Sigmoid colon (tissue), 7 donors: ENCODE measurements around the gene SLC25A39. TPM values are rescaled to one million over a fixed set of nuclear protein-coding genes. Genes with fewer than 3 reads are reported as not detected.

ENCODE experiments used
- DNase-seq: peaks from one replicate; pipeline ENCODE4 v3.0.0-alpha.2; 2019
- H3K27ac ChIP-seq, 4 donors: fragments of 200-600 bp; sonication (generic); one replicate each; pipeline ENCODE4 v1.5.1; 2016 to 2019; ENCODE audit warnings: mild to moderate bottlenecking in 1 of 4
- H3K27me3 ChIP-seq, 3 donors: fragments of 200-600 bp; sonication (generic); one replicate each; pipeline ENCODE4 v1.5.1; 2019; ENCODE audit warnings: mild to moderate bottlenecking in 1 of 3
- H3K36me3 ChIP-seq, 4 donors: fragments of 200-600 bp; sonication (generic); one replicate each; pipeline ENCODE4 v1.5.1; 2016 to 2019
- H3K4me1 ChIP-seq, 4 donors: fragments of 200-600 bp; sonication (generic); one replicate each; pipeline ENCODE4 v1.5.1; 2017 to 2019
- H3K4me3 ChIP-seq, 4 donors: fragments of 200-600 bp; sonication (generic); one replicate each; pipeline ENCODE4 v1.5.1; 2017 to 2019; ENCODE audit warnings: mild to moderate bottlenecking in 2 of 4, moderate library complexity in 1 of 4
- H3K9me3 ChIP-seq, 4 donors: fragments of 200-600 bp in 3 of 4; sonication (generic) in 3 of 4; one replicate each; pipeline versions ENCODE4 v1.5.1 to v1.6.1; 2013 to 2019
- EP300 ChIP-seq, 4 donors: sonication (generic); formaldehyde crosslinking; IDR thresholded peaks; one replicate each; pipeline ENCODE4 v1.6.1; 2017; ENCODE audit warnings: antibody characterized with exemption in 4 of 4
- POLR2A ChIP-seq, 2 donors: fragments of 450-650 bp; IDR thresholded peaks; one replicate each; pipeline ENCODE4 v1.6.1; 2016; ENCODE audit warnings: antibody characterized with exemption in 2 of 2, mild to moderate bottlenecking in 2 of 2, moderate library complexity in 2 of 2
- POLR2AphosphoS5 ChIP-seq, 4 donors: sonication (generic); formaldehyde crosslinking; IDR thresholded peaks; one replicate each; pipeline ENCODE4 v1.6.1; 2017; ENCODE audit warnings: antibody characterized with exemption in 4 of 4
- WGBS, 2 donors: extraction: QIAGEN DNeasy Blood & Tissue Kit; methylation state at CpG; one replicate each; pipeline ENCODE4 v1.1.7; 2013; 5-methylcytosine and 5-hydroxymethylcytosine counted together
- intact Hi-C: fragments of 100-400 bp; cut with DNase I; formaldehyde crosslinking; loops from one replicate; pipeline ENCODE4 v1.15.1; 2023
- polyA plus RNA-seq, 3 donors: library from polyadenylated mRNA; stranded (reverse); fragments of 200-250 nt; gene quantifications; one replicate each; pipeline ENCODE4 v1.2.3, GENCODE V29; 2013
- total RNA-seq, 4 donors: library from RNA; depleted of rRNA; stranded (reverse); fragments of >200 nt; gene quantifications; one replicate each; pipeline ENCODE4 v1.1.0, GENCODE V29; 2016
- TF ChIP-seq, protein P1 (sequence below), 4 experiments: fragments of 450-650 bp in 3 of 4; fragments of 200-600 bp in 1 of 4; IDR thresholded peaks; one replicate each; pipeline ENCODE4 v1.5.1; 2016 to 2019; ENCODE audit warnings: antibody characterized with exemption in 4 of 4, mild to moderate bottlenecking in 3 of 4, moderate library complexity in 2 of 4
- donor health status: healthy with polysubstance abuse.
- donor health status: Bipolar disorder and iron deficiency.
- donor health status: healthy.

Gene SLC25A39
- total and polyA plus RNA-seq, 7 donors = 39.0 to 163 (median 51.8) TPM

DNA sequence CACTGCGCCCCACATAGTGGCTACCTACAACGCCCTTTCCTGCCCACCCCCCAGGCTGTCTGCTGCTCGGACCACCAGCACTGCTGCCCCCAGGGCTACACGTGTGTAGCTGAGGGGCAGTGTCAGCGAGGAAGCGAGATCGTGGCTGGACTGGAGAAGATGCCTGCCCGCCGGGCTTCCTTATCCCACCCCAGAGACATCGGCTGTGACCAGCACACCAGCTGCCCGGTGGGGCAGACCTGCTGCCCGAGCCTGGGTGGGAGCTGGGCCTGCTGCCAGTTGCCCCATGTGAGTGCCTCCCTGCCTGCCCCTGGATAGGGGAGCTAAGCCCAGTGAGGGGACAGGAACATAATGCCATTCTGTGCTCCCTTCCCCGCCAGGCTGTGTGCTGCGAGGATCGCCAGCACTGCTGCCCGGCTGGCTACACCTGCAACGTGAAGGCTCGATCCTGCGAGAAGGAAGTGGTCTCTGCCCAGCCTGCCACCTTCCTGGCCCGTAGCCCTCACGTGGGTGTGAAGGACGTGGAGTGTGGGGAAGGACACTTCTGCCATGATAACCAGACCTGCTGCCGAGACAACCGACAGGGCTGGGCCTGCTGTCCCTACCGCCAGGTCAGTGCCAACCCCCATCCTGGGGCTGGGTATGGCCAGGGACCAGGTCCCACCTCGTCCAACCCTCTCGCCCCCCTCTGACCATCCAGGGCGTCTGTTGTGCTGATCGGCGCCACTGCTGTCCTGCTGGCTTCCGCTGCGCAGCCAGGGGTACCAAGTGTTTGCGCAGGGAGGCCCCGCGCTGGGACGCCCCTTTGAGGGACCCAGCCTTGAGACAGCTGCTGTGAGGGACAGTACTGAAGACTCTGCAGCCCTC, 27.6 kb upstream of the SLC25A39 start:
- 88 to 89% methylated on average over 36 of the region's 36 CpGs for WGBS, 2 donors
- H3K27me3 ChIP-seq = no peaks in the 10 kb centered on the region
- peaks cover 0 to 7% (median 6%) of the 10 kb centered on the region in 4 donors for H3K4me1 ChIP-seq
- no peak overlapping the region for H3K4me3 ChIP-seq
- no peak for DNase-seq
- H3K9me3 ChIP-seq = no peaks in the 10 kb centered on the region
- H3K27ac ChIP-seq = no peak overlapping the region
- intact Hi-C loops = no loop called here
- H3K36me3 ChIP-seq = peaks cover 0 to 43% (median 29%) of the 10 kb centered on the region in 4 donors
- TF ChIP-seq POLR2AphosphoS5 (IDR thresholded peaks at IDR 0.05) = no peak
- no peak for TF ChIP-seq EP300 (IDR thresholded peaks at IDR 0.05)

DNA sequence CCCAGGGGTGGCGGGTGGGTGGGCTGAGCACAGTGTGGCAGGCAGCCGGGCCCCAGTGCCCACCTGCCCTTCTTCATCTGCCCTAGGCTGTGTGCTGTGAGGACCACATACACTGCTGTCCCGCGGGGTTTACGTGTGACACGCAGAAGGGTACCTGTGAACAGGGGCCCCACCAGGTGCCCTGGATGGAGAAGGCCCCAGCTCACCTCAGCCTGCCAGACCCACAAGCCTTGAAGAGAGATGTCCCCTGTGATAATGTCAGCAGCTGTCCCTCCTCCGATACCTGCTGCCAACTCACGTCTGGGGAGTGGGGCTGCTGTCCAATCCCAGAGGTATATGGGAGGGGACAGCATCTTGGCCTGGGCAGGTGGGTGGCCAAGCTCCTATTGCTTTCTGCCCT, 26.8 kb upstream of the SLC25A39 start:
- TF ChIP-seq POLR2AphosphoS5 (IDR thresholded peaks at IDR 0.05) = no peak
- TF ChIP-seq POLR2A (IDR thresholded peaks at IDR 0.05) = no peak
- no peak for TF ChIP-seq EP300 (IDR thresholded peaks at IDR 0.05)
- TF ChIP-seq, protein P1, sequence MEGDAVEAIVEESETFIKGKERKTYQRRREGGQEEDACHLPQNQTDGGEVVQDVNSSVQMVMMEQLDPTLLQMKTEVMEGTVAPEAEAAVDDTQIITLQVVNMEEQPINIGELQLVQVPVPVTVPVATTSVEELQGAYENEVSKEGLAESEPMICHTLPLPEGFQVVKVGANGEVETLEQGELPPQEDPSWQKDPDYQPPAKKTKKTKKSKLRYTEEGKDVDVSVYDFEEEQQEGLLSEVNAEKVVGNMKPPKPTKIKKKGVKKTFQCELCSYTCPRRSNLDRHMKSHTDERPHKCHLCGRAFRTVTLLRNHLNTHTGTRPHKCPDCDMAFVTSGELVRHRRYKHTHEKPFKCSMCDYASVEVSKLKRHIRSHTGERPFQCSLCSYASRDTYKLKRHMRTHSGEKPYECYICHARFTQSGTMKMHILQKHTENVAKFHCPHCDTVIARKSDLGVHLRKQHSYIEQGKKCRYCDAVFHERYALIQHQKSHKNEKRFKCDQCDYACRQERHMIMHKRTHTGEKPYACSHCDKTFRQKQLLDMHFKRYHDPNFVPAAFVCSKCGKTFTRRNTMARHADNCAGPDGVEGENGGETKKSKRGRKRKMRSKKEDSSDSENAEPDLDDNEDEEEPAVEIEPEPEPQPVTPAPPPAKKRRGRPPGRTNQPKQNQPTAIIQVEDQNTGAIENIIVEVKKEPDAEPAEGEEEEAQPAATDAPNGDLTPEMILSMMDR (IDR thresholded peaks at IDR 0.05) = no peak
- no peaks in the 10 kb centered on the region for H3K9me3 ChIP-seq
- H3K36me3 ChIP-seq = peaks cover 0 to 43% (median 29%) of the 10 kb centered on the region in 4 donors
- no peak for DNase-seq
- intact Hi-C loops = no loop called here
- no peak overlapping the region for H3K4me3 ChIP-seq
- 91 to 93% methylated on average over 8 of the region's 8 CpGs for WGBS, 2 donors
- H3K27me3 ChIP-seq = no peaks in the 10 kb centered on the region
- H3K27ac ChIP-seq = no peak overlapping the region
- H3K4me1 ChIP-seq = peaks cover 0 to 7% (median 6%) of the 10 kb centered on the region in 4 donors

DNA sequence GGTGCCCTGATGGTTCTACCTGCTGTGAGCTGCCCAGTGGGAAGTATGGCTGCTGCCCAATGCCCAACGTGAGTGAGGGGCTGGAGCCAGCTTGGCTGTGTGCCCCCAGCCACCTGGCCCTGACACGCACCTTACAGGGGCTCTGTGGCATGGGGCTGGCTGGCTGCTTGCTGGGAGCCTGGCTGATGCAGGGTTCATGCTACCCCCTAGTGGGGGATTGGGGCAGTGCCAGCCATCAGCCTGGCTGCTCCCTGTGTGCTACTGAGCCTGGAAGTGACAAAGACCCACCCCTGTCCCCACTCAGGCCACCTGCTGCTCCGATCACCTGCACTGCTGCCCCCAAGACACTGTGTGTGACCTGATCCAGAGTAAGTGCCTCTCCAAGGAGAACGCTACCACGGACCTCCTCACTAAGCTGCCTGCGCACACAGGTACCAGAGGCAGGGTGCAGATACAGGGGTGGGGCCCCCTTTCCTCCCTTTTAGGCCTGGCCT, 26.2 kb upstream of the SLC25A39 start:
- Histone ChIP-seq H3K4me3 (no peak overlapping the region), H3K27ac (no peak overlapping the region), H3K9me3 (no peaks in the 10 kb centered on the region), H3K4me1 (peaks cover 0 to 14% (median 12%) of the 10 kb centered on the region in 4 donors), H3K27me3 (no peaks in the 10 kb centered on the region), H3K36me3 (peaks cover 0 to 43% (median 29%) of the 10 kb centered on the region in 4 donors)
- intact Hi-C loops = no loop called here
- TF ChIP-seq, protein P1 (IDR thresholded peaks at IDR 0.05) = peak; percentile 31 to 77 (median 46)
- TF ChIP-seq POLR2A (IDR thresholded peaks at IDR 0.05) = no peak
- 62 to 69% methylated on average over 6 of the region's 6 CpGs for WGBS, 2 donors
- DNase-seq = no peak

DNA sequence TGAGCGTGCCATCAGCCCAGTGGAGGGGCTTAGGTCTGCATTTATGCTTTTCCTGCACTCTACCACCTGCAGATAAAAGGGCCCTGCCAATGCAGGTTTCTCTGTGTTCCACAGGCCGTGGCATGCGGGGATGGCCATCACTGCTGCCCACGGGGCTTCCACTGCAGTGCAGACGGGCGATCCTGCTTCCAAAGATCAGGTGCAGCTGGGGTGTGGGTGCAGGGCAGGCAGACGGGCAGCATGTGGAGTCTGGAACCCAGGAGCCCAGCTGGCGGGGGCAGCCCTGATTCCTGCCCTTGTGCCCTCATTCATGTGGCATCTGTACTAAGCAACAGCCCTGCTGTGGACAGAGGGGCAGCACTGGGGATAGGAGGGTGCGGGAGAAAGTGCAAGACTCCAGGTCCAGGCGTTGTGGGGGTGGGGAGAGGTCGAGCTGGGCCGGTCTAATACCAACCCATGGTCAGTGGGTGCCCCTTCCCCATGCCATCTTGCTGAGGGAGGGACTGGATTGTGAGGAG, 25.0 kb upstream of the SLC25A39 start:
- 91% methylated on average over 12 of the region's 12 CpGs for WGBS, 2 donors
- TF ChIP-seq POLR2AphosphoS5 (IDR thresholded peaks at IDR 0.05) = no peak
- TF ChIP-seq, protein P1 (IDR thresholded peaks at IDR 0.05) = no peak
- TF ChIP-seq POLR2A (IDR thresholded peaks at IDR 0.05) = no peak
- TF ChIP-seq EP300 (IDR thresholded peaks at IDR 0.05) = no peak
- no peak for DNase-seq
- Histone ChIP-seq H3K4me1 (peaks cover 0 to 18% (median 16%) of the 10 kb centered on the region in 4 donors), H3K36me3 (peaks cover 0 to 43% (median 29%) of the 10 kb centered on the region in 4 donors), H3K27ac (no peak overlapping the region), H3K4me3 (no peak overlapping the region), H3K27me3 (no peaks in the 10 kb centered on the region), H3K9me3 (no peaks in the 10 kb centered on the region)
- intact Hi-C loops = loop anchor here (5.0 kb wide), 2 partner anchors 42 to 137 kb away; partner anchors contain the start of gene RUNDC3A

DNA sequence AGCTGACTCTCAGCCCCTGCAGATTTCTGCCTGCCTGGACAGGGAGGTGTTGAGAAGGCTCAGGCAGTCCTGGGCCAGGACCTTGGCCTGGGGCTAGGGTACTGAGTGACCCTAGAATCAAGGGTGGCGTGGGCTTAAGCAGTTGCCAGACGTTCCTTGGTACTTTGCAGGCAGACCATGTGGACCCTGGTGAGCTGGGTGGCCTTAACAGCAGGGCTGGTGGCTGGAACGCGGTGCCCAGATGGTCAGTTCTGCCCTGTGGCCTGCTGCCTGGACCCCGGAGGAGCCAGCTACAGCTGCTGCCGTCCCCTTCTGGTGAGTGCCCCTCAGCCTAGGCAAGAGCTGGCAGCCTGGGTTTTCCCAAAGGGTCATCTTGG, 24.4 kb upstream of the SLC25A39 start:
- H3K4me1 ChIP-seq = peaks cover 0 to 23% (median 21%) of the 10 kb centered on the region in 4 donors
- DNase-seq = no peak
- peaks cover 0 to 43% (median 29%) of the 10 kb centered on the region in 4 donors for H3K36me3 ChIP-seq
- 91 to 92% methylated on average over 6 of the region's 6 CpGs for WGBS, 2 donors
- H3K9me3 ChIP-seq = no peaks in the 10 kb centered on the region
- intact Hi-C loops = loop anchor here (5.0 kb wide), 2 partner anchors 42 to 137 kb away; partner anchors contain the start of gene RUNDC3A
- H3K4me3 ChIP-seq = no peak overlapping the region
- H3K27me3 ChIP-seq = no peaks in the 10 kb centered on the region
- no peak overlapping the region for H3K27ac ChIP-seq
- TF ChIP-seq POLR2AphosphoS5 (IDR thresholded peaks at IDR 0.05) (no peak), EP300 (IDR thresholded peaks at IDR 0.05) (no peak), POLR2A (IDR thresholded peaks at IDR 0.05) (no peak)
- TF ChIP-seq, protein P1 (IDR thresholded peaks at IDR 0.05) = no peak
